ENCODE results near the gene COMMD1.

- TF ChIP-seq POLR2AphosphoS5 (IDR thresholded peaks at IDR 0.05; ENCODE audit: low read depth) (no peak), CTCF (conservative IDR thresholded peaks at IDR 0.05; ENCODE audit: low read depth in 2 of 2) (peak; percentile 65 to 70), EZH2 (IDR thresholded peaks at IDR 0.05; ENCODE audit: low read depth, unreplicated experiment) (no peak), CREB1 (CRISPR knock-in tag; IDR thresholded peaks at IDR 0.05; ENCODE audit: low read depth) (no peak), EZH2phosphoT487 (IDR thresholded peaks at IDR 0.05; ENCODE audit: unreplicated experiment) (no peak), ZNF114 (CRISPR knock-in tag; IDR thresholded peaks at IDR 0.05) (no peak)
Measured at GRCh38 chr2:61970807-61971556, 65.5 kb downstream of the COMMD1 start.

Measured in GM23338 (cell line).